Transverse colon (tissue), 4 donors: ENCODE results near the gene DTWD2. TPM values are rescaled to one million over a fixed set of nuclear protein-coding genes. Genes with fewer than 3 reads are reported as not detected.
"Not testable (repeated sequence)": the region's sequence is repeated elsewhere in the genome, so short reads cannot be mapped to it uniquely, and the experiment has no call there.

Experiments
- DNase-seq: peaks from one replicate; pipeline ENCODE4 v3.0.0-alpha.2; 2019
- H3K27ac ChIP-seq, 4 donors: fragments of 200-600 bp; sonication (generic); 2 replicates each; pipeline ENCODE4 v1.5.1; 2016 to 2018; ENCODE audit warnings: inconsistent platforms in 4 of 4
- H3K27me3 ChIP-seq: fragments of 200-600 bp; sonication (generic); 2 replicates; pipeline ENCODE4 v1.5.1; 2017; ENCODE audit warnings: inconsistent platforms
- H3K36me3 ChIP-seq, 4 donors: fragments of 200-600 bp; sonication (generic); 2 replicates each; pipeline ENCODE4 v1.5.1; 2017 to 2019; ENCODE audit warnings: inconsistent platforms in 4 of 4
- H3K4me1 ChIP-seq, 4 donors: fragments of 200-600 bp; sonication (generic); 2 replicates each; pipeline ENCODE4 v1.5.1; 2017 to 2020; ENCODE audit warnings: inconsistent platforms in 4 of 4
- H3K4me3 ChIP-seq, 4 donors: fragments of 200-600 bp; sonication (generic); 1 replicate in 1 of 4; 2 replicates in 3 of 4; pipeline versions ENCODE4 v1.5.1 to v1.6.1; 2017 to 2019; ENCODE audit warnings: inconsistent platforms in 4 of 4
- H3K9me3 ChIP-seq, 2 donors: fragments of 200-600 bp; sonication (generic); 2 replicates each; pipeline ENCODE4 v1.5.1; 2017 to 2019; ENCODE audit warnings: inconsistent platforms in 2 of 2
- CTCF ChIP-seq, 5 experiments: fragments of 200-600 bp in 3 of 5; fragments of 450-650 bp in 2 of 5; sonication (generic) in 3 of 5; IDR thresholded peaks; 1 replicate in 2 of 5; 2 replicates in 3 of 5; pipeline ENCODE4 v1.5.1; 2016 to 2017; ENCODE audit warnings: antibody characterized with exemption in 5 of 5, inconsistent platforms in 3 of 5, mild to moderate bottlenecking in 2 of 5, moderate library complexity in 1 of 5
- EP300 ChIP-seq: sonication (generic); formaldehyde crosslinking; IDR thresholded peaks from one replicate; pipeline ENCODE4 v1.6.1; 2017; ENCODE audit warnings: antibody characterized with exemption, low read depth
- POLR2A ChIP-seq: fragments of 450-650 bp; IDR thresholded peaks from one replicate; pipeline ENCODE4 v1.6.1; 2016; ENCODE audit warnings: antibody characterized with exemption, mild to moderate bottlenecking, moderate library complexity
- POLR2AphosphoS5 ChIP-seq, 3 donors: sonication (generic); formaldehyde crosslinking; IDR thresholded peaks; one replicate each; pipeline ENCODE4 v1.6.1; 2016; ENCODE audit warnings: antibody characterized with exemption in 3 of 3
- WGBS, 2 donors: methylation state at CpG; one replicate each; pipeline ENCODE4 v1.1.5; 2018; ENCODE audit warnings: low coverage in 1 of 2; 5-methylcytosine and 5-hydroxymethylcytosine counted together
- in situ Hi-C, 4 donors: fragments of 200-750 bp; cut with MboI; loops; one replicate each; pipeline versions ENCODE4 v1.15.0 to v1.15.1; 2017; ENCODE audit warnings: low sequenced_read_pairs in 3 of 4, low pct_ligation_motif_present in 1 of 4, low pct_unique_long_range_greater_than_20kb in 1 of 4
- intact Hi-C: fragments of 100-400 bp; cut with DNase I; formaldehyde crosslinking; loops from one replicate; pipeline ENCODE4 v1.15.1; 2023; ENCODE audit warnings: low total_unique reads
- total RNA-seq, 4 donors: library from RNA; depleted of rRNA; stranded (reverse); fragments of >200 nt; gene quantifications; one replicate each; pipeline ENCODE4 v1.1.0, GENCODE V29; 2016

DTWD2 gene
- total RNA-seq, 4 donors from 2014 or later, result 13.1 to 34.0 (median 23.0) TPM

DNA sequence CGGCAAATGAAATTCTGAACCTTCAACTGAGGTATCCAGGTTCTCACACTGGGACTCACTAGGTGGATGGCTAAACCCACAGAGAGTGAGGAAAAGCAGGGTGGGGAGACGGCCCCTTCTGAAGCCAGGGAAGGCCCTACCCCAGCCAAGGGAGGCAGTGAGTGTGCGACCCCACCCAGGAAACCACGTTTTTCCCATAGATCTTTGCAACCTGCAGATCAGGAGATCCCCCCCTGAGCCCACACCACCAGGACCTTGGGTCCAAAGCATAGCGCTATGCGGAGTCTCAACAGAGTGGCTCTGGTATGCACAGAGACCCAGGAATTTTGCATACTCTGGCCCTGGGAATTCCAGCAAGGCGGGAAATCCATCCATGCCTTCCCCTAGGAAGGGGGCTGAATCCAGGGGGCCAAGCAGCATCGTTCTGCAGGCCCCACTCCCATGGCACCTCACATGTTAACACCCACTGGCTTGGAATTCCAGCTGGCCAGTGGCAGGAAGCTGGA is 19.9 kb downstream of the DTWD2 start:
- TF ChIP-seq POLR2A, result no peak
- TF ChIP-seq POLR2AphosphoS5 (IDR thresholded peaks at IDR 0.05), result no peak
- no peak for TF ChIP-seq EP300
- TF ChIP-seq CTCF (IDR thresholded peaks at IDR 0.05), result no peak
- Histone ChIP-seq H3K4me1 (no peaks in the 10 kb centered on the region), H3K27me3 (no peaks in the 10 kb centered on the region), H3K36me3 (no peaks in the 10 kb centered on the region), H3K9me3 (no peaks in the 10 kb centered on the region), H3K4me3 (no peak overlapping the region), H3K27ac (no peak overlapping the region)
- intact Hi-C loops, result no loop called here
- WGBS, 2 donors, result 85% methylated on average over 8 of the region's 8 CpGs; no CpG with 5 or more reads in 1 of the 2 donors
- in situ Hi-C loops, result no loop called here
- DNase-seq, result no peak

GRCh38 chr5:118967059-118967508 is 21.3 kb downstream of the DTWD2 start:
- Histone ChIP-seq H3K36me3 (no peaks in the 10 kb centered on the region), H3K9me3 (no peaks in the 10 kb centered on the region), H3K27ac (no peak overlapping the region), H3K4me3 (no peak overlapping the region), H3K4me1 (no peaks in the 10 kb centered on the region), H3K27me3 (no peaks in the 10 kb centered on the region)
- intact Hi-C loops (no loop called here), in situ Hi-C loops (no loop called here)
- DNase-seq, result no peak
- WGBS, 2 donors, result 92 to 96% methylated on average over 2 of the region's 2 CpGs
- TF ChIP-seq EP300, result no peak
- no peak for TF ChIP-seq POLR2A
- no peak for TF ChIP-seq POLR2AphosphoS5 (IDR thresholded peaks at IDR 0.05)
- TF ChIP-seq CTCF (IDR thresholded peaks at IDR 0.05), result no peak

GRCh38 chr5:118965890-118966289 is 22.5 kb downstream of the DTWD2 start:
- Histone ChIP-seq H3K9me3 (no peaks in the 10 kb centered on the region), H3K4me1 (no peaks in the 10 kb centered on the region), H3K4me3 (no peak overlapping the region), H3K27ac (no peak overlapping the region), H3K36me3 (no peaks in the 10 kb centered on the region), H3K27me3 (no peaks in the 10 kb centered on the region)
- in situ Hi-C loops (no loop called here), intact Hi-C loops (no loop called here)
- 65 to 85% methylated on average over 3 of the region's 3 CpGs for WGBS, 2 donors
- DNase-seq, result no peak
- TF ChIP-seq POLR2AphosphoS5 (IDR thresholded peaks at IDR 0.05) (no peak), CTCF (IDR thresholded peaks at IDR 0.05) (no peak), POLR2A (no peak), EP300 (no peak)

GRCh38 chr5:118964970-118965369 is 23.4 kb downstream of the DTWD2 start:
- H3K9me3 ChIP-seq, DNase-seq, H3K4me1 ChIP-seq, H3K4me3 ChIP-seq, in situ Hi-C loops, intact Hi-C loops, H3K36me3 ChIP-seq, H3K27ac ChIP-seq, H3K27me3 ChIP-seq: not testable (repeated sequence)
- 97% methylated on average over 33 of the region's 34 CpGs; no CpG with 5 or more reads in 1 of the 2 donors for WGBS, 2 donors

DNA sequence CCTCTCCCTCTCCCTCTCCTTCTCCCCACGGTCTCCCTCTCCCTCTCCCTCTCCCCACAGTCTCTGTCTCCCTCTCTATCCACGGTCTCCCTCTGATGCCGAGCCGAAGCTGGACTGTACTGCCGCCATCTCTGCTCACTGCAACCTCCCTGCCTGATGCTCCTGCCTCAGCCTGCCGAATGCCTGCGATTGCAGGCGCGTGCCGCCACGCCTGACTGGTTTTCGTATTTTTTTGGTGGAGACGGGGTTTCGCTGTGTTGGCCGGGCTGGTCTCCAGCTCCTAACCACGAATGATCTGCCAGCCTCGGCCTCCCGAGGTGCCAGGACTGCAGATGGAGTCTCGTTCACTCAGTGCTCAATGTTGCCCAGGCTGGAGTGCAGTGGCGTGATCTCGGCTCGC is 24.0 kb downstream of the DTWD2 start:
- H3K27ac ChIP-seq, DNase-seq, H3K9me3 ChIP-seq, intact Hi-C loops, H3K36me3 ChIP-seq, H3K4me3 ChIP-seq, H3K27me3 ChIP-seq, H3K4me1 ChIP-seq, in situ Hi-C loops: not testable (repeated sequence)
- 0 to 94% methylated on average over 1 to 19 of the region's 22 CpGs for WGBS, 2 donors
